Measurements from ENCODE around the gene OSCP1.

Gene OSCP1

DNA sequence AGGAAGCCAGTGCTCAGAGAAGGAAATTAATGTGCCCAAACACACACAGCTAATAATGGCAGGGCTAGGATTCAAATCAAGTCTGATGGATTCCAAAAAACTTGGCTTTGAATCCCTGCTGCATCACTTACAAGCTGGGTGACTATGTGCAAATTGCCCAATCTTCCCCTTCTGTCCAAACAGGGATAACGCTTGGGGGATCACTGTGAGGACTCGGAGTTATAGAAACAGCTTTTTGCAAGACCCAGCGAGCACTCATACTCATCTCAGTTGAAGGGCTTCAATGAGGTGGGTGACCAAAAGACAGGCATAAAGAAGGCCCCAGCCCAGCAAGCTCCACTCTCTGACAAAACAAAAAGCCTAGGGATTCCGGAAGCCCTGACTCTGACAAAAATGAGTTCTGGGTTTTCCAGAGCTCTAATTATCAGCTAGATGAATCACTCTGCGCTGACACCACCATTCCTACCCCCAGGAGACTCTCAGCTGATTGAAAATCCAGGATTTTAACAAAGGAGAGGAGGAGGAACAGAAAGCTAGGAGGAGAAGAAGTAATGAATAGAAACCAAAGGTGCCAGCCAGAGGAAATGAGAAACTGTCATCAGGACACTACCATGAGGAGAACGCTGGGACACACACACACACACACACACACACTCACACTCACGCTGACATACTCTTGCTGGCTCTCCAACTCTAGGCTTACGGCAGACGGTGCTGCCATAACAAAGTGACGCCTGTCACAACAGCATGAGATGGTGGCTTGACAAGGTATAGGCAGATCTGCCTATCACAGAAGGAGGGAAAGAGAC is 62.9 kb downstream of the OSCP1 start:
- FAIRE-seq, result peak; percentile 24
- no peak for DNase-seq (ENCODE audit: extremely low spot score, insufficient read length, low read depth)

GRCh38 chr1:36386265-36387140 is 63.7 kb downstream of the OSCP1 start:
- no peak for DNase-seq (ENCODE audit: extremely low spot score, insufficient read length, low read depth)
- peak; percentile 99 for FAIRE-seq

DNA sequence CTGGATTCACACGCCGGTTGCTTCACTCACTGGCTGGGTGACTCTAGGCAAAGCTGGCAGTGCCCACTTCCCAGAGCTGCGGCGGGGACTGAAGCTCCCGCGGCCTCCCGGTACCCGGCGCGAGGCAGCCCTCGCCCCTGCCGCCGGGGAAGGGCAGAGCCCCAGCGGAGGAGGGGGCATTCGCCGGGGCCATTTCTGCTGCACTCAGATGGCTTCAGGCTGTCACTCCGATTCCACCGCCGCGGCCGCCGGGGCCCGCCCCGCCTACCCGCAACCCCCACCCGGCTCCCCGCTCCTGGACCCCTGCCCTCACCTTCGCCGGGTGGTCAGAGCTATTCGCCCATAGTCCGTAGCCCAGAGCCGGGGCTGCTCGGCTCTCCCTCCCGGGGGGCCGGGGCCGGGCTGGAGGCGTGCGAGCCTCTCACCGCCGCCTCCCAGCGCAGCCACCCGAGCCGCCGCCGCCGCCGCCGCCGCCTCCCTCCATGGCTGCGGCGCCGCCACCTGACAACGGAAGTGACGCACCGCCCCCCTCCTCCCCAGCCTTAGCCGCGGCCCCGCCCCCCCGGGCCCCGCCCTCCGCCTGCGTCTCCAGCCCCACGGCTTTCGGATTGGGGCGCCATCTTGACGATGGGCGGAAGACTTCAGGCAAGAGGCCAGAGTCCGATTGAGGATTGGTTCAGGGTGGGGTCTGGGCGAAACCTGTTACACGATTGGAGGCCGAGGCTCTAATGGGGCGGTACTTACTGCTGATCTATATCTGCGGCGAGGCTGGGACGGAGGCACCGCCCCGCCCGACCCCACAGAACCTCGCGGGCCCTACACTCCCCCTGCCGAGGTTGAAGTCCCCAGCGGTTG is 64.6 kb downstream of the OSCP1 start, which contains the start of gene STK40:
STK40 (minus strand) TSS at position 515 of the 855 bp plus-strand sequence. CDS start 24,592 bp downstream, outside the sequence.
- DNase-seq (ENCODE audit: extremely low spot score, insufficient read length, low read depth) (peak; percentile 90), FAIRE-seq (no peak)

GRCh38 chr1:36384542-36385409 is 65.5 kb downstream of the OSCP1 start:
- DNase-seq (ENCODE audit: extremely low spot score, insufficient read length, low read depth), result no peak
- FAIRE-seq, result peak; percentile 66

DNA sequence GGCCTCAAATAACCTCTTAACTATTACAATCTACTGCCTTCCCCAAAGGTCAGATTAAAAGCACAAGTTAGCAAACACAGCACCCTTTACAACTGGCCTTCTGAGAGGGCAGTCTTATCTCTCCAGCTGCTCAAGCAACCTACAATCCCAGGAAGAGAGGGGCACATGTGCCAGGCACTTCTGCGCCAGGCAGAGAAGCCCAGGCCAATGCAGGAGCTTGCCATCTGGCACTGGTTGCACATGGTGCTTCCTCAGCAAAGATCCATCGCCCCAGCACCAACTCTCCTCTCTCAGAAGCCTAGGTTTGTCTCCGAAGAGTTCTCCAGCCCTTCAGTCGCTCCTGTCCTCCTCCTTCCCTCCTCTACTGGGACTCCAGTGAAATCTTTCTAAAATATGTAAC is 67.0 kb downstream of the OSCP1 start:
- FAIRE-seq (no peak), DNase-seq (ENCODE audit: extremely low spot score, insufficient read length, low read depth) (no peak)

DNA sequence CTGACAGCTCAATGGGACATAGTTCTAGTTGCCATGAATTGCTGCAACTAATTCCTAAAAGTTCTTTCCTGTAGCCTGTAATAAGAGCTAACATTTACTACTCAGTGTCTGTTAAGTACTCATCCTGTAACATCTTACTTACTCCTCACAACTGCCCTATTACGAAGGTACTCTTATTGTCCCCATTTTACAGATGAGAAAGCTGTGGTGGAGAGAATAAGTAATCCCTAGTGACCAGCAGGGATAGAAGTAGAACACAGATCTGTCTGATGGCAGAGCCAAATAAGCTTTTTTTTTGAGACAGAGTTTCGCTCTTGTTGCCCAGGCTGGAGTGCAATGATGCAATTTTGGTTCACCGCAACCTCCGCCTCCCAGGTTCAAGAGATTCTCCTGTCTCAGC is 67.6 kb downstream of the OSCP1 start:
- no peak for DNase-seq (ENCODE audit: extremely low spot score, insufficient read length, low read depth)
- no peak for FAIRE-seq

GRCh38 chr1:36382231-36382630 is 68.0 kb downstream of the OSCP1 start:
- FAIRE-seq (no peak), DNase-seq (ENCODE audit: extremely low spot score, insufficient read length, low read depth) (no peak)

GRCh38 chr1:36381405-36381804 is 68.8 kb downstream of the OSCP1 start:
- no peak for DNase-seq (ENCODE audit: extremely low spot score, insufficient read length, low read depth)
- no peak for FAIRE-seq

- DNase-seq (ENCODE audit: extremely low spot score, insufficient read length, low read depth) (no peak), FAIRE-seq (no peak)
These were observed 69.5 kb downstream of the OSCP1 start for GRCh38 chr1:36380782-36381181.

DNA sequence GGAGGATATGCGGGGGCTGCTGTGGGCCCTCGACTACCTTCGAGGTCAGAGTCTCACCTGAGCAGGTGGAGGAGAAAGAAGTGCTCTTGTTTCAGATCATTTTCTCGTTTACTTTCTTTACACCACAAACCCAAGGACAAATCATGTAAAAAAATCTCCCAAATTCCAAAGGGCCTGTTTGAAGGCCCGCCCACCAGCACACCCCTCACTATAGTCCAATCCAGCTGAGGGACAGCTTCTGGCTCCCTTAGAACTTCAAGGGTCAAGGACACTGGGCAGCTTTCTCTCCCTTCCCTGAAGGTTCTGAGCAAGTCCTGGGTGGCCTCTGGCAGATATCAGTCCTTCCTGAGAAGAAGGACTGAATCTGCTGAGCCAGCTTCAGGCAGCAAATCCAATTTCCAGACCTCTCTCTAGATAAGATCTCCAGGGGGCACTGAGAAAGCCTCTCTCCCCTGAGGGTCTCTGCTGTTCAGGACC is 70.1 kb downstream of the OSCP1 start:
- FAIRE-seq, result no peak
- DNase-seq (ENCODE audit: extremely low spot score, insufficient read length, low read depth), result no peak

DNA sequence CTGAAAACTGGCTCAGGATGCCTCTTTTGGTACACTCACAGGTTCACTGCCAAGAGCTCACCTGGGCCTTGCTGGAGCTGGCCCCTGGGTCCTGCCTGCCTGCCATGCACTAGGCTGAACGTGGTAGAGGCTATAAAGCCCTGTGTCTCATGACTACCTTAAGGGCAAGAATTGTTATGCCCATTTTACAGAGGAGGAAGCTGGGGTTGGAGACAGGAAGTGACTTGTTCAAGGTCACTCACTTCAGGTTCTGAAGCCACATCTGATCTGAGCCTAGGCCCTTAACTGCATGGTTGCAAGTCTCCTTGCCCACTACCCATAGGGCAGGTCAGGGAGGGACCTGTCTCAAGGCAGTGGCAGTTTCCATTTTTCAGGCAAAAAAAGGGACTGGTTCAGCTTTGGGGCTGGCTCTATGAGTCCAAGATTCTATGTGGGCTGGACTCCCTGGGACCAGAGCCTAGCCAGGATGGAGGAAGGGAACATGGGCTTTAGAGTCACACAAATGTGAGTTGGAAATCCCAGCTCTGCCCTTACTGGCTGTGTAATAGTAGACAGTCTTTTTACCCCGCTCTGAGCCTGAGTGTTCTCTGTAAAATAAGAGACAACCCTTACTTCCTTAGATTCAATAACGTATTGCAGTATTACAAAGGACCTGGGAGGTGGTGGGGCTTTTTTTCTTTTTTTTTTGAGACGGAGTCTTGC is 72.3 kb downstream of the OSCP1 start:
- no peak for DNase-seq (ENCODE audit: extremely low spot score, insufficient read length, low read depth)
- no peak for FAIRE-seq

- FAIRE-seq, result no peak
- no peak for DNase-seq (ENCODE audit: extremely low spot score, insufficient read length, low read depth)
These were observed 77.6 kb downstream of the OSCP1 start for GRCh38 chr1:36372617-36373016.

GRCh38 chr1:36369061-36369861 is 81.0 kb downstream of the OSCP1 start:
- DNase-seq (ENCODE audit: extremely low spot score, insufficient read length, low read depth), result no peak
- peak; percentile 95 for FAIRE-seq
